ENCODE data around the gene LRRC4C.

LRRC4C gene

GRCh38 chr11:40445391-40445790, 1014.1 kb downstream of the LRRC4C start:
- no peak for DNase-seq (ENCODE audit: low spot score)

GRCh38 chr11:40444151-40444550, 1015.3 kb downstream of the LRRC4C start:
- DNase-seq (ENCODE audit: low spot score), result no peak

- no peak for DNase-seq (ENCODE audit: low spot score)
Observed at GRCh38 chr11:40435344-40435743, 1024.1 kb downstream of the LRRC4C start.

- DNase-seq (ENCODE audit: low spot score), result no peak
Observed at GRCh38 chr11:40434926-40435325, 1024.5 kb downstream of the LRRC4C start.

- no peak for DNase-seq (ENCODE audit: low spot score)
Observed at GRCh38 chr11:40432358-40432757, 1027.1 kb downstream of the LRRC4C start.

- DNase-seq (ENCODE audit: low spot score), result no peak
Observed at GRCh38 chr11:40425168-40425567, 1034.3 kb downstream of the LRRC4C start.

- DNase-seq (ENCODE audit: low spot score), result no peak
Observed at GRCh38 chr11:40421208-40421981, 1038.1 kb downstream of the LRRC4C start.

- no peak for DNase-seq (ENCODE audit: low spot score)
Observed at GRCh38 chr11:40417627-40418026, 1041.8 kb downstream of the LRRC4C start.

- DNase-seq (ENCODE audit: low spot score), result no peak
Observed at GRCh38 chr11:40407355-40407754, 1052.1 kb downstream of the LRRC4C start.

GRCh38 chr11:40405614-40406013, 1053.8 kb downstream of the LRRC4C start:
- DNase-seq (ENCODE audit: low spot score), result no peak

GRCh38 chr11:40403321-40403720, 1056.1 kb downstream of the LRRC4C start:
- no peak for DNase-seq (ENCODE audit: low spot score)

GRCh38 chr11:40401132-40401853, 1058.2 kb downstream of the LRRC4C start:
- DNase-seq (ENCODE audit: low spot score), result no peak

- DNase-seq (ENCODE audit: low spot score), result no peak
Observed at GRCh38 chr11:40397141-40397540, 1062.3 kb downstream of the LRRC4C start.

GRCh38 chr11:40393511-40393910, 1065.9 kb downstream of the LRRC4C start:
- no peak for DNase-seq (ENCODE audit: low spot score)

GRCh38 chr11:40391679-40392078, 1067.8 kb downstream of the LRRC4C start:
- DNase-seq (ENCODE audit: low spot score), result no peak

- peak; percentile 35 for DNase-seq (ENCODE audit: low spot score)
Observed at GRCh38 chr11:40388097-40388818, 1071.2 kb downstream of the LRRC4C start.

GRCh38 chr11:40387240-40387980, 1072.0 kb downstream of the LRRC4C start:
- no peak for DNase-seq (ENCODE audit: low spot score)

GRCh38 chr11:40384991-40385390, 1074.5 kb downstream of the LRRC4C start:
- peak; percentile 56 for DNase-seq (ENCODE audit: low spot score)

GRCh38 chr11:40381481-40381880, 1078.0 kb downstream of the LRRC4C start:
- no peak for DNase-seq (ENCODE audit: low spot score)

GRCh38 chr11:40380835-40381234, 1078.6 kb downstream of the LRRC4C start:
- DNase-seq (ENCODE audit: low spot score), result no peak

GRCh38 chr11:40376331-40376730, 1083.1 kb downstream of the LRRC4C start:
- no peak for DNase-seq (ENCODE audit: low spot score)
